NCI-H146 treated with DMSO at 0.1 percent for 48 hours (cell line): ENCODE results near the gene CYSTM1.
"Not testable (repeated sequence)": the region's sequence is repeated elsewhere in the genome, so short reads cannot be mapped to it uniquely, and the experiment has no call there.

Experiments
- DNase-seq: peaks from one replicate; lab custom pipeline; 2025; ENCODE audit not compliant: unreplicated experiment; lab: John Stamatoyannopoulos, UW

Gene CYSTM1

DNA sequence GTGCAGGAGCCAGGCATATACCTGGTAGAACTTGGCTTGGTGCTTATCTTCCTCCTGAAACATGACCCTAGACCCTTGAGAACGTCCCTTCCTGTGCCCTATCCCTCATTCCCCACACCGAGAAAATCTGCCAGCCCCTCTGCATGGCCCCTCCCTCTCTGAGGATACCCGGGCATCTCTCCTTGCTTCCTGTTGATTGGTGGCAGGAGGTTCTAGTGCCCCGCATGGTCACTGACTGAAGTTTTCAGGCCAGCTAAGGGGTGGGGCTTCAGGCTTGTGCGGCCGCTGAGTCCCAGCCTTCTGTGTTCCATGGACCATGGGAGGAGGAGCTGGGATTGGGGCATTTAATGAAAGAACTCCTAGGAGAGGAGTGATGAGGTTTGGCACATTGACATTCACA is 26.5 kb upstream of the CYSTM1 start:
- DNase-seq = no peak

- DNase-seq = no peak
Measured at GRCh38 chr5:140150201-140150600, 24.8 kb upstream of the CYSTM1 start.

DNA sequence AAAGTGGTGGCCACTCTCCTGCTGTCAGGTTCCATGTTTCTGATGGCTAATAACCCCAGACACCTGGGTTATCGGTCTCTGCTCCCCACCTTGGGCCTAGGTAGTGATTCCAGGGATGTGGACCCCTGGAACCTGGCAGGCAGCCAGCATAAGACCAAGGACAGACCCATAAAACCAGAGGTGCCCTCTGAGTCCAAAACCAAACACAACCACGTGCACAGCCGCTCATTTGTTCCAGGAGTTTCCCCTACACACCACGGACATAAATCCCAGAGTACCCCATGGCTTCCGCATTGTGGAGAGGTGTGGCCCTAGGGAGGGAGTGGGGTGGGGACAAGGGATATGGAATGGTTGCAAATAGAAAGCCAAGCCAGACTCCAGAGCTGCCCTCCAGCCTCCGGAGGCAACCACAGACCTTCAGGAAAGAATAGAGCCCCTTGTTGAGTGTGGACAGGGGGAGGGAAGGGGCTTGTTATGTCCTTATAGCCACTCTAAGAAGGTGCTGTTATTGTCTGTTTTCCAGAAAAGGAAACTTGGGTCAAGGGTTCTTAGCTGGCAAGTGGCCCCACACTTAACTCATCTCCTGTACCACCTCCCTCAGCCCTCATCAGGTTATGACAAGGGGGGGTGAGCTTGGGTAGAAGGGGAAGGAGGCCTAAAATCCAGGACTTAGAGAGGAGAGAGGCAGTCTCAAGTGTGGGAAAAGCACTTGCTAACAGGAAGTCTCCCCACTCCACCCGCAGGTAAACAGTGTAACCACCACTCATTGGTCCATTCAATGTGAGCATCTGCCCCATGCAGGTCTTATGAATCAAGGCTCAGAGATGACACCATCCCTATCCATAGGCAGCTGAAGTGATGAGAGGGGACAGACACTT is 23.6 kb upstream of the CYSTM1 start:
- DNase-seq = no peak

DNA sequence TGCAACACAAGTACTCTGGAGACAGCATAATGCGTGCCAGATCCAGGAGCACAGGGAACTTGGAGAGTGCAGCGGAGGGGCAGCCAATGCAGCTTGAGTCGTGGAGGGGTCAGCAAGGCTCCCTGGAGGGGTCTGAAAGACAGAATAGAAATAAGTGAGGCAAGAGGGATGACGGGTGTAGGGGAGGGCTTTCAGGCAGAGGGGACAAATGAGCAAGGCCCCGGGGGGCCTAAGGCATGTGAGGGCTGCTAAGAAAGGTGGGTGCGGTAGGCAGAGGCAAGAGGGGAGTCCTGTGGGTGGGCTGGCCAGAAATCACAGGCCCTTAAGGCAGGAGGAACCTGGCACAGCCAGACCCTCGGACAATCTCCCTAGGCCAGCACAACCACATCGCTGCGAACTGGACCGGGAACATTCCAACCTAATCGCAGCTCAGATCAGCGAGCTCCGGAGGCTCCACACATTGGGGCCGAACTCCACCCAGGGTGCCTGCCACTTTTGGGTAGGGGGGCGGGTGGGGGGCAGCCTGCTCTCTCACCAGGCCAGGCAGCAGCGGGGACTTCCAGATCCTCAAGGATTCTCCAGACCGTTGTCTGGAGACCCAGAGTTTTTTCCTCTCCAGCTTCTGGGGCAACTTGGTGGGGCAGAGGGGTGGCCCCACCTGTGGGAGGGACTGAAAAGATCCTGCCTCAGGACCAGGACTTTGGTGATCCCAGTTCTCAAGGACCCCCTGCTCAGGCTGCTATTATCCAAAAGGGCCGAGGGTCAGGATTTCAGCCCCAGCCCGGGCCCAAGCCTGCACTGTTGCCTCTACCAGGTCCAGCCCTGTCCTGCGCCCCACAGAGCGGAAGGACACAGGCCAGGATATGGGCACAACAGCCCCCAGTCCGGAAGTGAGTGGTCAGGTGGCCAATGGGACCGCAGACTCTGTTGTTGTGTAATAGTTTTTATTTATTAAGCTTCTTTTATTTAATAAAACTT is 22.7 kb upstream of the CYSTM1 start:
- DNase-seq = no peak

DNA sequence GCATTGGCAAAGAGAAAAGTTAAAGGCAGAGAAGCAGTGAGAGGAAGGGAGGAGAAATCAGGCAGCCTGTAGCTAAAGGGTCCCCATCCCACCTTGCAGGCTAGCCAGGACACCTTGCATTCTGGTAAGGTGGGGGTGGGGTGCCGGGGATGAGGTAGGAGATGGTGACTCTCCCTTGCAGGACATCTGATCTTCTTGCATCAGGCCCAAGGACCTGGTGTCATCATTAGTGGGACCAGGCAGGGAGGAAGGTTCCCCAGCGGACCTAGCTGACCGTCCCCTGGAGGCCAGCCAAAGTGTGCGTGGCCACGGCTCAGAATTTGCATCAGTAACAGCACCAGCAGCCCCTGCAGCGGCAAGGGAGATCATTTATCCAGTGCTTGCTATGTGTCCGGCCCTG is 21.7 kb upstream of the CYSTM1 start:
- DNase-seq = no peak

DNA sequence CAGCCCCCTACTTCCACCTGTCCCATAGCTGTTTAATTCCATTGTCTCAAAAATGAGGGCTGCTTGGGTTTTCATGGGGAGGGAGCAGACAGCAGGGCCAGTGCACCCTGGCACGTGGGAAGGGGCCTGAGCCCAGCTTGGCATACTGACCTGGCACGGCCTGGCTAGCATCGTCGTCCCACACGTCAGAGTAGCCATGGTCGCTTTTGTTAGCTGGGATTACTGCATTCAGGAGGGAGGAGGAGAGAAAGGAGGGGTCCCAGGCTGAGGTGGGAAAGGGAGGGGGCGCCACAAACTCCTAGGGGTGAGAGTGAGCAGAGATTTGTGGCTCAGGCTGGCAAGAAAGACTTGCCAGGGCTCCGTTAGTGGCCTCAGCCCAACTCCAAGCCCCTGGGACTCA is 21.1 kb upstream of the CYSTM1 start:
- no peak for DNase-seq

DNA sequence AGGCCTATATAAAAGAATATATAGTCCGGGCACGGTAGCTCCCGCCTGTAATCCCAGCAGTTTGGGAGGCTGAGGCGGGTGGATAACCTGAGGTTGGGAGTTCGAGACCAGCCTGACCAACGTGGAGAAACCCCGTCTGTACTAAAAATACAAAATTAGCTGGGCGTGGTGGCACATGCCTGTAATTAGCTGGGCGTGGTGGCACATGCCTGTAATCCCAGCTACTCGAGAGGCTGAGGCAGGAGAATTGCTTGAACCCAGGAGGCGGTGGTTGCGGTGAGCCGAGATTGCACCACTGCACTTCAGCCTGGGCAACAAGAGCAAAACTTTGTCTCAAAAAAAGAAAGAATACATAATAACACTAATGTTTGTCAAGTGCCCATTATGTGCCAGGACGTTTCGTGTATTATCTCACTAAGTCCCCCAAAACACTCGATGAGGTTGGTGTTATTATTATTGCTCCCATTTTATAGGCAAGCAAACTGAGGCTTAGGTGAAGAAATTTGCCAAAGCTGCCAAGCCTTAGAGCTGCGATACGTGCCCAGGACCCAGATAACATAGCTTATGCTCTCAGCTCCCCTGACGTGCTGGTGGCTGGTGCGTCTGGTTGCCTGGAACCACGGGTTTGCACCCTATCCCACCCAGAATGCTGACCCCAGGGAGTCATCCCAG is 20.1 kb upstream of the CYSTM1 start:
- not testable (repeated sequence) for DNase-seq

DNA sequence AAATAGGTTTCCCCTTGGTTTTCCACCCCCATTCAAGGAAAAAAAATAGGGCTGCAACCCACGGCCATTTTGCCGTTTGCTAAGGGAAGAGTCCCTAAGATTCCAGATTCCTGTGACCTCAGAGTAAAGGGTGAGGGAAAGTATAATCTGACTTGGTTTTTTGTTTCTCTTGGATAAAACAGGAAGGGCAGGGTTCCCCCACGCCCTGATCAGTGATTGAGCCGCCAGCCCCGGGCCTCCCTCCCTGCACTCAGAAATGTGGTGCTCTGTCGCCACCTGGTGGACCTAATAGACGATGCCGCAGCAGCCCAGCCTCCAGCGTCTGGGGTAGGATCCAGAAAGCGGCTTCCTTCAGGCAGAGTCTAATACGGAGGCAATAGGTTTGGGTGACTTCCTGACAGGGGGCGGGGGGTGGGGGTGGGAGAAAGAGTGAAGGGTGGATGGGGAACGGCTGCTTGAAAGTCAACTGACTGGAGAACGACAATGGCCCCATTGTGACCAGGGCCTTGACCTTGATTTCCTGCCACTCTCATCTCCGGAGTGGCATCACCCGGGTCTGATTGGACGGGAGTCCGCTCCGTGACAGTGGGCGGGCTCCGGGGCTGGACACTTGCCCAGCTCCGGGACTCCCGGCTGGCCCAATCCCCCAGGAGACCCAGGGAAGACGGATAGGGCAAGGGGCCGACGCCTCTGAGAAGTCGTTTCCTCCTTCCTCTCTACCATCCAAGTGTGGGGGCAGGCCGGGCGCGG is 17.8 kb upstream of the CYSTM1 start:
- DNase-seq = peak; percentile 43

DNA sequence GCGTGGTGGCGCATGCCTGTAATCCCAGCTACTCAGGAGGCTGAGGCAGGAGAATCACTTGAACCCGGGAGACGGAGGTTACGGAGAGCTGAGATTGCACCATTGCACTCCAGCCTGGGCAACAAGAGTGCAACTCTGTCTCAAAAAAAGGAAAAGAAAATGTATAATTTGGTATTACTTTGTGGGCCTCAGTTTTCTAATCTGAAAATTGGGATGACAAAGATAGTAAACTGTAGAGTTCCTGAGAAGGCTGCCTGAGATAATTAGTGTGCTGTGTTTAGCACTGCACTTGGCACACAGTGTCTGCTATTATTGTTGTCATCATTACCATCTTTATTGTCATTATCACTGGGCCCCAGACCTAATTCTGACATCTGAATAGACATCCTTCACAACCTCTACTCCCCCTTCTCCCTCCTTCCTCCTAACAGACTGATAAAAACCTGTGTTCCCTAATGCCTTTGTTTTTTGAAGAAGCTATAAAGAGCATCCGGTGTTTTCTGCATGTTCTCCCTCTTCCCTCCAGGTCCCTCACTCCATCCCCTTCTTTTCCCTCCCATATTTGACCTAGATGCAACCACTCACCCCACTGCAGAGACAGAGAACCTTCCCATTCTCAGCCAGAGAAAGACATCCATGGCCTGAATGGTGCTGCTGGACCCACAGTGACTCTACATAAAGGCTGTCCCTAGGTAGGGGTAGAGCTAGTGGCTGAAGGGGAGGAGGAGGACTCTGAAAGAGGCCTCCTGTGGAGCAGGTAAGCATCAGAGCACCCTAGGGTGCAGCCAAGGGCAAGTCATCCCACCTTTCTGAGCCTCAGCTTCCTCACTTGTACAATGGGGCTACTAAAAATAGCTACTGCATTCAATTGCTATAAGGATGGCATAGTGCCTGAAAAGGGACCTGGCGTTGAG is 15.7 kb upstream of the CYSTM1 start:
- DNase-seq = no peak

- no peak for DNase-seq
Measured at GRCh38 chr5:140162275-140162674, 12.7 kb upstream of the CYSTM1 start.

- no peak for DNase-seq
Measured at GRCh38 chr5:140162781-140163180, 12.2 kb upstream of the CYSTM1 start.

GRCh38 chr5:140165101-140165922 is 9.7 kb upstream of the CYSTM1 start:
- DNase-seq = no peak

- DNase-seq = no peak
Measured at GRCh38 chr5:140165923-140166270, 9.1 kb upstream of the CYSTM1 start.

- DNase-seq = no peak
Measured at GRCh38 chr5:140166911-140167310, 8.1 kb upstream of the CYSTM1 start.

GRCh38 chr5:140168371-140168770 is 6.6 kb upstream of the CYSTM1 start:
- DNase-seq = no peak

DNA sequence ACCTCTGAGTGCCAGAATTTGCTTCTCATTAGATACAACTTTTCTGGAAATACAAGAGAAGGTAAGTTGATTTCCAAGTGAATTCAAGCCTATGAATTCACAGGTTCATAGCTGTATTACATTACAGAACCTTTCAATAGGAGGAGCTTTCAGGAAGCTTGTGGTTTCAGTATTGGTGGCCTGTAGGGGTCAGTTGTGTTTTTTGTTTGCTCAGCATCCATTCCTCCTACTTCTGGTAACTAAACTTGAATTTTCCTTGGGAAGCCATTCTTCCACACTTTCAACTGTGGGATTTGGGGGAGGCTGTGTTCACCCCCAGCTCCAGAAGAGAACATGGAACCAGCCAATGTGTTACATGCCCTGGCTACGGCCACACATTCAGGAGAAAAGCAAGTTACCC is 5.6 kb upstream of the CYSTM1 start:
- no peak for DNase-seq

GRCh38 chr5:140172483-140172882 is 2.5 kb upstream of the CYSTM1 start:
- no peak for DNase-seq

DNA sequence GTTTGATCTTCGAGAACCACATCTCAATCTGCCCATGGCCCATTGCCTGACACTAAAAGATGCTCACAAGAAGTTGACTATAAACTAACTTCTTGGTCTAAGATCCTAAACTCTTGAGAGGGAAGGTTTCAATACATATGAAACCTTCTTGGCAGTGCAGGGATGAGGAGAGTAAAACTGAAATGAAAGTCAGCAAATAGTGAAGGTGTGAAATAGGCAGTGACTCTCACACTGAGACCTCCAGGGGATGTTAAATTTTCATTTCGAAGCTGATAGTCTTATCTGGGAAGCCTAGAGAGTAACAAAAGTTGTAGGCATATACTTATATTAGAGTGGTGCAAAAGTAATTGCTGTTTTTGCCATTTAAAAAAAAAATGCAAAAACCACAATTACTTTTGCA is 974 bp upstream of the CYSTM1 start:
- no peak for DNase-seq
